NCI-H460 (cell line): ENCODE measurements around the gene IL1RL2. TPM values are rescaled to one million over a fixed set of nuclear protein-coding genes. Genes with fewer than 3 reads are reported as not detected.
A peak's percentile ranks its signal among the peaks of the same experiment; 100 is the strongest.

Source experiments
- DNase-seq: peaks from one replicate; pipeline ENCODE4 v3.0.0-alpha.2; 2016; ENCODE audit warnings: low read depth; ENCODE audit errors: extremely low read depth
- total RNA-seq: library from RNA; depleted of rRNA; stranded (reverse); fragments of >200 nt; shearing (Covaris generic); gene quantifications from 2 replicates; pipeline ENCODE4 v1.2.3, GENCODE V29; 2014

IL1RL2 gene
- total RNA-seq, 1 experiment from 2014 or later, result not detected

GRCh38 chr2:102235491-102235890, 48.7 kb downstream of the IL1RL2 start:
- DNase-seq, result peak; percentile 72

GRCh38 chr2:102236132-102236531, 49.3 kb downstream of the IL1RL2 start:
- DNase-seq, result peak; percentile 45

GRCh38 chr2:102237176-102237575, 50.4 kb downstream of the IL1RL2 start:
- no peak for DNase-seq

- DNase-seq, result peak; percentile 91
Observed at GRCh38 chr2:102238039-102238756, 51.4 kb downstream of the IL1RL2 start.

- no peak for DNase-seq
Observed at GRCh38 chr2:102238778-102239177, 52.0 kb downstream of the IL1RL2 start.

DNA sequence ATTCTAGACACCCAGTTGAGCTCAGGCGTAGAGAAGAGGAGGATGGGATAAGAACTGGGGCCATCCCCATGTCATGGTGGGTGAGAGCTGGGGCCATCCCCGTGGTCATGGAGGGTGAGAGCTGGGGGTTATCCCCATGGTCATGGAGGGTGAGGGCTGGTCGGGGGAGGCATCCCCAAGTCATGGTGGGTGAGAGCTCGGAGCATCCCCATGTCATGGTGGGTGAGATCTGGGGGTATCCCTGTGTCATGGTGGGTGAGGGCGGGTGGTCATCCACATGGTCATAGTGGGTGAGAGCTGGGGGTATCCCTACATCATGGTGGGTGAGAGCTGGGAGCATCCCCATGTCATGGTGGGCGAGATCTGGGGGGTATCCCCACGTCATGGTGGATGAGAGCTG, 52.5 kb downstream of the IL1RL2 start:
- no peak for DNase-seq

DNA sequence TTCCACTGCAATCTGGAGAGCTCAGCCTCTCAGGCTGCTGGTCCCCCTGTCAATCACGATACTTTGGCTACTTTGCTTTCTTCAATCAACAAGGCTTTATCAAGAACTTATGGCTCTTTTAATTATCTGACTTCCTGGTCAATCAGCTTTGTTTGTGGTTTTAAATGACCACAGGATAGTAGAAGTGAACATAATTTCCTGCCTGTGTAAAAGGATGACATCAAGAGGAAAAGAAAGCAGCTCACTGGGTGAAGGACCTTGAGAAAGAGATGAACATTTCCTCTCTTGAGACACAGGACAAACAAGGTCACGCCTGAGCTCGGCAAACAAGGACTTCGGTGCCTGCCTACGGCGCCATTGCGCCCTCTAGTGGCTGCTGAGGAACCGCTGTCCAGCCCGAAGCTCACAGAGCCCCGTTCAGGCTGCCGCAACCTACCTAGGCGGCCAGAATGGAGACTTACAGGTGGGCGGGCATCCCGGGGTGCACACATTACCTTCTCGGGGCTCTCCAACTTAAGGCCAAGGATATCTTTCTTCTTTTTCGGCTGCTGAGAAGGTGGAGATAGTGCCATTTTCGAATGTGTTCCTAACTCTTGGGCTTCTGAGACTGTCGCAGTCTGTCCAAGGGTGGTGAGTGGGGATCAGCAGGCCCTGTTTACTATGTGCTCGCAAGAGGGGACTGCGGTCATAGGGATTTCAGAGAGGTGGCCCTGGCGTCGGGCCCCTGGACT, 54.0 kb downstream of the IL1RL2 start:
- peak; percentile 96 for DNase-seq

GRCh38 chr2:102241616-102242305, 54.9 kb downstream of the IL1RL2 start:
- no peak for DNase-seq

DNA sequence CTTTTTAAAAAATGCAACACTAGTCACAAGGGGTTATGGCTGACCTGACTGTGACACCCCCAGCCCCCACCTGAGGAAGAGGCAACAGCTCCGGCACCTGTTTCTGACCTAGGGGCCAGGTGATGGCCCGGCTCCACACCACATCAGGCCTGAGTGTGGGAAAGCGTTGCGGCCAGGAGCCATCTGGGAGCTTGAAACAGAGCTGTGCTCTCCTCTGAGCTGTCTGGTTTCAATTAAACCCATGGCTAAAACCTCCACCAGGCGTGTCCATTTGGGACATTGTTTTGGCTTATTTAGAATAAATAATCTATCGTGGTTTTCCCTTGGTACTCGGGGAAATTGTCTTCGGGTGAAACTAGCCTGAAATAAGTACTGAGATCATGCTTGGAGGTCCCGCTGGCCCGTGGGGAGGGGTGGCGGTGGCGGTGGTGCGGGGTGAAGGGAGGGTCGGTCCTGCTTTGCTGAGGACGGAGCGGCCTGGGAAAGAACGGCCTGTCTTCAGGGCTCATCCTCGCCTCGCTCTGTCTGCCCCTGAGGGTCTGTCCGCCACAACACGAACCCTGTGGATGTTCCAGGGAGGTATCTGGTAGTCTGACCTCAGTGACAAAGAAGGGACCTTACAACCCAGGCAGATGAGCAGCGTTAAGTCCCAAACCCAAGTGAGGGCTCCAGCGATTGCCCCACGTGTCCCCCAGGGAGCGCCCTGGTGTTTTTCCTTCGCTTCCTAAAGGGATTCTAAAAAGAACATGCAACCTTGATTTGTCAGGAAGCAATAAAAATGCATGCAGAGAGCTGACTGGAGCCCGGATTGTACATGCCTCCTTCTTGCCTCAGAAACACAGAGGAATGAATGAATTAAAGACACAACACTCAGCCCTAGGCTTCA, 58.7 kb downstream of the IL1RL2 start:
- DNase-seq, result no peak

- no peak for DNase-seq
Observed at GRCh38 chr2:102250278-102250821, 63.5 kb downstream of the IL1RL2 start.

DNA sequence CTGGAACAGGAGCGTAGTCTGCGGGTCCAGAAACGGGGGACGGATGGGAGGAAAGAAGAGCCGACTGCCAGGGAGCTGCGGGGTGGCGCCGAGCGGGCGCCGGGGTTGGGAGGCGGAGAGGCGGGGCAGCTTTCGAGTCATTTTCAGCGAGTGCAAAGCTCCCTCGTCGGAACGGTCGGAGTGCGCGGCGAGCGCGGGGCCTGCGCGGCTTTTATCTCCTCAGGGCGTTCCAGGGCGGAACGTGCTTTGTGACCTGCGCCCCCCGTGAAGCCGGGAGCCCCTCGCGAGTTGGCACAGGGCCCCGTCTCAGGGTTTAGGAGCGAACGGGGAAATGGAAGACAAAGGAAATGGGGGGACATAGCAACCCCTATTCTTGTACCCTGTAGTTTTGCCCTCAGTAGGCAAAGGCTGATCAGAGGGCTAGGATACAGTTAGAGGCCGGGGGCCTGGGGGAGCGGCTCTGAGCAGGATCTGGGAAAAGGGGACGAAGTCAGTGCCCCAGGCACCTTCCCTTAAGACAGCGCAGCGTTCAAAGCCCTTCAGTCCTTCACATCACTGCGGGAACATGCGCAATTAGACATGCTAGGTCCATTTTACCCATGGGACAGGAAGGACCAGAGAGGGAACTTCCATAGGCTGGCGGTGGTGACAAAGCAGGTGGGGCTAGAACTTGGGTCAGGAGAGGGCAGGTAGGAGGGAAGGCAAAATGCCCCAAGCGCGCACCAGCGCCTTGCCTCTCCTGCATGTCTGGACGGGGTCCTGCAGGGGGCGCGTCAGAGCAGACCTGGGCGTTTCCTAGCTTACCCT, 64.4 kb downstream of the IL1RL2 start:
- DNase-seq, result peak; percentile 34

DNA sequence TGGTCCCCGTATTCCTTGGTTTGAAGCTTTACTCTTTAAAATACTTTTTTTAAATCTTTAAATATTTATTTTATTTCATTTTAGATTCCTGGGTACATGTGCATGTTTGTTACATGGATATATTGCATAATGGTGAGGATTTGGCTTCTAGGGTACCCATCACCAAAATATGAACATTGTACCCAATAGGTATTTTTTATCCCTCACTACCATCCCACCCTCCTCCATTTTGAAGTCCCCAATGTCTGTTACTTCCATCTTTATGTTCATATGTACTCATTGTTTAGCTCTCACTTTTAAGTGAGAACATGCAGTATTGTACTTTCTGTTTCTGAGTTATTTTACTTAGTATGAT, 65.0 kb downstream of the IL1RL2 start:
- no peak for DNase-seq

DNA sequence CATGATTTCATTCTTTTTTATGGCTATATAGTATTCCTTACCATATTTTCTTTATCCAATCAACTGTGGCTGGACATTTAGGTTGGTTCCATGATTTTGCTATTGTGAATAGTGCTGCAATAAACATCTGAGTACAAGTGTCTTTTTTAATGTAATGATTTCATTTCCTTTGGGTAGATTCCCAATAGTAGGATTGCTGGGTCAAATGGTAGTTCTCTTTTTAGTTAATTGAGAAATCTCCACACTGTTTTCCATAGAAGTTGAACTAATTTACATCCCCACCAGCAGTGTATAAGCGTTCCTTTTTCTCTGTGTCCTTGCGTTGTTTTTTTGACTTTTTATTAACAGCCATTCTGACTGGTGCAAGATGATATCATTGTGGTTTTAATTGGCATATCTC, 65.4 kb downstream of the IL1RL2 start:
- DNase-seq, result no peak

DNA sequence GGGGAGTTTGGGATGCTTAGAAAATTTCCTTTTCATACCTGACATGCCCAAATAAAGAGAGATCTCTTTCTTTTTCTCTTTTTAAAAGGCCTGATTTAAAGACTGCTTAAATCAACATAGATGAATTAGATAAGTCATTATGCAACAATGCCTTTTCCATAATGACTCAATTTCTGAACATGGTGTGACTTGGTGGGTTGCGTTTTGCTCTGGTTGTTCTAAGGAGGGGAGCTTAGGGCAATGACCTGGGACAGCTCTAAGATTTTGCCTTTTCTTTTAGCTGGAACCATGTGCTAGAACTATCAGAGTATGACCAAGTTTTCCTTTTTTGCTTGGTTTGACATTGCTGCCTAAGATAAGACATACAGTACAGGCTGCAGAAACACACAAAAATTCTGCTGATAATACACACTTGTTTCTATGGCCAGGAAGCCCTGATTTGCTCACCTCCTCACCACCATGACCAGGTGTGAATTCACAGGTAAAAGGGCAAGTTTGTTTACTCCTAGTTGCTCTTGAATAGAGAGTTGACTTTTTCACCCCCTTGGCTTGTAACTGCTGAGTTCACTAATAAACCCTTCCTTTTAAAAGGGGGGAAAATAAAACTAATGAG, 66.4 kb downstream of the IL1RL2 start:
- no peak for DNase-seq

GRCh38 chr2:102253753-102254150, 66.9 kb downstream of the IL1RL2 start:
- no peak for DNase-seq

DNA sequence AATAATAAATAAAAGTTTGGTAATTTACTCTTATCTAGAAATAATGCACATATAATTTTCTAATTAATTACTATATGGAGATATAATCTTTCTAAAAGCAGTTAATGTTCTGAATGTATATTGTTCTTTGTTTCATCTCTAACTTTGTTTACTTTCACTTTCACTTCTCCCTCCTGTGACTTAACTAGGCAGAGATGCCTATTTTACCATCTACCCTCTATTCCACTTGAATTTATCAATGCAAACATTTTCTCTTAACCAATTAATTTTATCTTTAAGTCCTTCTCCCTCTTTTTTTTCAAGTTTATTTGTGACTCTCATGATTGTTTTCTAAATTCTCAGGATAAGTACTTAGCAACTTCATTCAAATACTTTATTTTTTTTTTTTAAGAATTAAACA, 69.5 kb downstream of the IL1RL2 start:
- no peak for DNase-seq

DNA sequence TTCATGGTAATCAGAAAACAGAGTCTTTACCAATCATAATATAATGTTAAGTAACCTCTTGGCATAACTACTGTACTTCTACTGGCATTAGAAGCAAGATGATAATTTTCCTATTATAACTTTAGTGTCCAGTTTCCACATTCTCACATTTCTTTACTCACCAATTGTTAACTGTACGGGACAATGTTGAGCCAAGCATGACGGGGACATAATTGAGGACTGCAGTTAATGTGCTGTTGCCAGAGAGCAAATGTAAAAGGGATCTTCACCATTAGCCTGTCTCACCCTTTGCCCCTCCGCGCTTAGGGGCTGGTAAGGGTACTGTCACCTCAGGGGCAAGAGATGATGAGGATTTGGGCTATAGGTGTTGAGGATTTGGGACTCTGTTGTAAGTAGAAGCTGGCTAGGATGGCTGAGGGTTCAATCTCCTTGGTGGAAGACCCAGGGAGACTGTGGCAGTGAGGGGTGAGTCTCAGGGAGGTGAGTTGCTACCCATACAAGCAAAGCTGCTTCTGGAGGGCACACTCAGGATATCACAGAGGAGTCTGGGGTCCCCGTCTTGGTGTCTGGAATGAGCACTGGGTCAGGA, 70.1 kb downstream of the IL1RL2 start:
- no peak for DNase-seq

- no peak for DNase-seq
Observed at GRCh38 chr2:102258025-102258385, 71.2 kb downstream of the IL1RL2 start.
